ENCODE data around the gene REEP5. TPM values are rescaled to one million over a fixed set of nuclear protein-coding genes. Genes with fewer than 3 reads are reported as not detected.

Gene REEP5
- total and polyA plus RNA-seq, 9 of the 15 experiments (the other 6 are each of a cell fraction or from before 2014, with no cell fraction given) = 14.7 to 102 (median 36.0) TPM

GRCh38 chr5:112860929-112861637, 60.9 kb downstream of the REEP5 start, which contains the start of gene SRP19 (continued):
- TF ChIP-seq ESRRA (IDR thresholded peaks at IDR 0.05; ENCODE audit: borderline replicate concordance, low read depth) = 0 out of 2 replicates have a peak, but pooled peaks have one; percentile 28
- no peak for TF ChIP-seq BMI1 (IDR thresholded peaks at IDR 0.05; ENCODE audit: low read length)
- TF ChIP-seq ZBTB1 (CRISPR knock-in tag; IDR thresholded peaks at IDR 0.05; ENCODE audit: borderline replicate concordance, low read depth) = peak; percentile 48; the same call in 1 of the 2 replicates
- peak; percentile 8 for TF ChIP-seq GTF2B (IDR thresholded peaks at IDR 0.05; ENCODE audit: extremely low read depth, insufficient read length)
- TF ChIP-seq DLX4 (CRISPR knock-in tag; IDR thresholded peaks at IDR 0.05) = no peak
- no peak for TF ChIP-seq ZNF609 (CRISPR knock-in tag; IDR thresholded peaks at IDR 0.05; ENCODE audit: borderline replicate concordance)
- no peak for TF ChIP-seq PHB2 (IDR thresholded peaks at IDR 0.05; ENCODE audit: low read depth)
- no peak for TF ChIP-seq HMG20B (CRISPR knock-in tag; IDR thresholded peaks at IDR 0.05)
- no peak for TF ChIP-seq ARID2 (IDR thresholded peaks at IDR 0.05)
- no peak for TF ChIP-seq FIP1L1 (IDR thresholded peaks at IDR 0.05; ENCODE audit: low read depth, low read length, poor library complexity, severe bottlenecking)
- peak; percentile 97 for TF ChIP-seq ZNF232 (CRISPR knock-in tag; IDR thresholded peaks at IDR 0.05)
- peak; percentile 65; the same call in 1 of the 2 replicates for TF ChIP-seq DMBX1 (CRISPR knock-in tag; IDR thresholded peaks at IDR 0.05; ENCODE audit: borderline replicate concordance)
- peak; percentile 93 for TF ChIP-seq ZNF224 (CRISPR knock-in tag; IDR thresholded peaks at IDR 0.05)
- no peak for TF ChIP-seq CHD4 (IDR thresholded peaks at IDR 0.05; ENCODE audit: insufficient read depth, insufficient replicate concordance, low read depth, low read length, poor library complexity, severe bottlenecking)
- peak; percentile 78 for TF ChIP-seq ASH1L (IDR thresholded peaks at IDR 0.05; ENCODE audit: borderline replicate concordance, low read depth, partially characterized antibody)
- TF ChIP-seq KHSRP (IDR thresholded peaks at IDR 0.05) = no peak
- peak; percentile 78 for TF ChIP-seq NKRF (IDR thresholded peaks at IDR 0.05; ENCODE audit: borderline replicate concordance)
- TF ChIP-seq ZNF24 (IDR thresholded peaks at IDR 0.05) = no peak
- peak; percentile 89 for TF ChIP-seq ARHGAP35 (IDR thresholded peaks at IDR 0.05; ENCODE audit: partially characterized antibody)
